ENCODE measurements around the gene TRIM62.
A peak's percentile ranks its signal among the peaks of the same experiment; 100 is the strongest.
"Not testable (repeated sequence)": the region's sequence is repeated elsewhere in the genome, so short reads cannot be mapped to it uniquely, and the experiment has no call there.

TRIM62 gene

GRCh38 chr1:33131191-33131590, 50.7 kb downstream of the TRIM62 start:
- no peak for DNase-seq

DNA sequence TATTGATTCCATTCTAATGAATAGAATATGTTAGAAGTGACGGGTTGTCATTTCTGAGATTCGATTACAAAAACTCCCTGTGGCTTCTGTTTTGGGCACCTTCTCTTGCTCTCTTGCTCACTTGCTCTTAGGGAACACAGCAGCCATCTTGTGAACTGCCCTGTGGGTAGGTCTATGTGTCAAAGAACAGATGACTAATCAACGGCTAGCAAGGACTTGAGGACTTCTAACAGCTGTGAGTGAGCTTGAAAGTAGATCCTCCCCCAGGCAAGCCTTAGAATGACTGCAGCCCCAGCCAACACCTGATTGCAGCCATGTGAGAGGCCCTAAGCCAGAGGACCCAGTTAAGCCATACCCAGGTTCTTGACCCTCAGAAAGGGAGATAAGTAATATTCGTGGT, 51.5 kb downstream of the TRIM62 start:
- no peak for DNase-seq

DNA sequence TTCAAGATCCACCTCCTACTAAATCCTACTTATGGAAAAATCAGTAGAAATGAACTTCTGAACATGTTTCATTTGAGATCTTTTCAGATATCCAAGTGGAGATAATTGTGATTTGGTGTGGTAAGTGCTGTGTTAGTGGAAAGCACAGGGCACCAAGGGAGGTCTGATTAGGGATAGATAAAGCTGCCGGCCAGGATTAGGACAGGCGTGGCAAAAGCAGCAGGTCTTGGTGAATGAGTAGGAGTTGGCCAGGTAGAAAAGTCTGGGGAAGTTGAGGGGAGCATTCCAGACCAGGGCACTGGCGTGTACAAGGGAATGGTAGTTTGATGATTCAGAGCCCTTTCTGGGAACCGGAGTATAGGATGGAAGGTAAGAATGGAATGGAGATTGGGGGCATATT, 53.1 kb downstream of the TRIM62 start:
- no peak for DNase-seq

DNA sequence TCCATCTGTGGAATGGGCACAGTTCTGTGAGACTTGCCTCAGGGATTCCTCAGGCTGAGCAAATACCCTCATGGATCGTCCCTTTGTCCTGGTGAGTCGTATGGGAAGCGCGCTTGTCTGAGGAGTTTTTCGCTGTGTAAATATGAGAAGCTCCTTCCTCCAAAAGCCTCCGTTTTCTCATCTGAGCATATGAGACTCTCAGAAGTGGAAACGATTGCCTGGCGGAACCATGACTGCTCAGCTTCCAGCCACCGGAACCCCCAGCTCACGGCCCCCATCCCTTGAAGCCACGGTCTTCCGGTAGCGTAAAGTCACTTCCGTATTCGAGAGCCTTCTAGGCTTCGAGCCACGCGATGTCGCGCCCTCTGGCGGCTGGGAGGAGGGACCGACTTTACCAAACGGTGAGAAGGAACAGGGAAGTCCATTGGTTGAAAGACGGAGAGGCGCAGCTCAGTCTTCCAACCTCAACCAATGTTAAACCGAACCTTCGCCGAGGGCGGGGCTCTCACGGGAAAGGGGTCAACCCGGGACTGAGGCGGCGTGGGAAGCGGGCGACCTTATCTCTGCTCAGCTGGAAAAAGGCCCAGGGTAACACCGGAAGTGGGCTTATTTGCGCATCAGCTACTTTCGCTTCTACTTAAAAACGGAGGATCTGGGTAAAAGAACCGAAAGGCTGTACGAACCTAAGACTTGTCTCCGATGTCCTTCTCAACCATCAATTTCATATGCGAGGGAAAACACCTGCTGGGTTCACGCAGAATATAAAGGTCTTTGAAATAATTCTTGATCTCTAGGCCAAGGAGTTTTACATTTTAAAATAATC, 54.6 kb downstream of the TRIM62 start:
- peak; percentile 99 for DNase-seq

GRCh38 chr1:33126411-33127000, 55.3 kb downstream of the TRIM62 start:
- DNase-seq, result no peak

DNA sequence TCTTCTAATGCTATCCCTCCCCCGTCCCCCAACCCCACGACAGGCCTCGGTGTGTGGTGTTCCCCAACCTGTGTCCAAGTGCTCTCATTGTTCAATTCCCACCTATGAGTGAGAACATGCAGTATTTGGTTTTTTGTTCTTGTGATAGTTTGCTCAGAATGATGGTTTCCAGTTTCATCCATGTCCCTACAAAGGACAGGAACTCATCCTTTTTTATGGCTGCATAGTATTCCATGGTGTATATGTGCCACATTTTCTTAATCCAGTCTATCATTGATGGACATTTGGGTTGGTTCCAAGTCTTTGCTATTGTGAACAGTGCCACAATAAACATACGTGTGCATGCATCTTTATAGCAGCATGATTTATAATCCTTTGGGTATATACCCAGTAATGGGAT, 57.2 kb downstream of the TRIM62 start:
- DNase-seq, result not testable (repeated sequence)

DNA sequence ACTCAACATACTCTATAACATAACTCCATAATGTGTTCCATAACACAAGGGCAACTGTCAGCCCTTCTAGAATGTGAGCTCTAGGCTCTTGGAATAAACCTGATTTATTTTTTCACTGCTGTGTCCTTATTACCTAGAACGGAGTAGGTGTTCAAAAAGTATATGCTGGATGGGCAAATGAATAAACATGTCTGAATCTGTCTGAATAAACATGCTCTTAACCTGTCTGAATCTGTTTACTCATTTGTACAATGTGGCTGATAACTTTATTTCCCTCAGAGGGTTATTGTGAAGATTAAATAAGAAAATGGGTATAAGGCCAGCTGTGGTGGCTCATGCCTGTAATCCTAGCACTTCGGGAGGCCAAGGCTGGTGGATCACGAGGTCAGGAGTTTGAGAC, 58.6 kb downstream of the TRIM62 start:
- DNase-seq, result no peak

GRCh38 chr1:33122483-33123178, 59.2 kb downstream of the TRIM62 start:
- DNase-seq, result no peak

- DNase-seq, result no peak
These were observed 60.1 kb downstream of the TRIM62 start for GRCh38 chr1:33121728-33122127.

DNA sequence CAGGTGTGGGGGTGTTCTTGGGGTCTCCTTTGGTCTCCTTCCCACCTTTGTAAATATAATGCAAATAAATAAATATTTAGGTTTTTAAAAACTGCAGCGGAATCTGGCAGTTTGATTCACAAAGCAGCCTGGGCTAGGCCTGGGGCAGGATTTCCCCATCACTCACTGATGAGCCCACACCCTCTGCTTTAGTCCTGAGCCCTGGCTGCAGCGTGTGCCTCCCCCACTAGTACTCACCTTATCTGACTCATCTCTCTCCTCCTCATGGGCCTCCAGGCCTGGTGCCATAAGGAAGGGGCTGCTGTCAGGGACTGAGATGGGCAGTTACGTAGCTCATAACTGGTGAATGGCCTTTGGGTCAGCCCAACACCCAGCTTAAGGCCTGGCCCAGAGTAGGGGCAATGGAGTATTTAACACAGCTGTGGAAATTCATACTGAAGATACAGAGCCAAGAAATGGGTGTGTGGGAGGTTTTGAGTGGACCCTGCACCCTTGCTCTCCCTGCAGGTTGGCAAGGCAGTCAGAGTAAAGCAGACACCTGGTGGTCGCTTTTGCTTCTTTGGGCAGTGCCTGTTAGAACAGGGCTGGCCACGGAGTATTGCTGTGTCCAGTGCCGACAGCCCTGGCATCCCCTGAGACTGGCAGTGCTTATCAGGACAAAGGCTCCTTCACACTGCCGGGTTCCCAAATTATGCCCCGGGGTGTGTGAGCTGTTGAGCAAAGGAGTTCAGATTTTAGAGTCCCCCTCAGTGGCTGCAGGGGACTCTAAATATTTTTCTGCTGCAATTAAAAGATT, 61.2 kb downstream of the TRIM62 start:
- no peak for DNase-seq

DNA sequence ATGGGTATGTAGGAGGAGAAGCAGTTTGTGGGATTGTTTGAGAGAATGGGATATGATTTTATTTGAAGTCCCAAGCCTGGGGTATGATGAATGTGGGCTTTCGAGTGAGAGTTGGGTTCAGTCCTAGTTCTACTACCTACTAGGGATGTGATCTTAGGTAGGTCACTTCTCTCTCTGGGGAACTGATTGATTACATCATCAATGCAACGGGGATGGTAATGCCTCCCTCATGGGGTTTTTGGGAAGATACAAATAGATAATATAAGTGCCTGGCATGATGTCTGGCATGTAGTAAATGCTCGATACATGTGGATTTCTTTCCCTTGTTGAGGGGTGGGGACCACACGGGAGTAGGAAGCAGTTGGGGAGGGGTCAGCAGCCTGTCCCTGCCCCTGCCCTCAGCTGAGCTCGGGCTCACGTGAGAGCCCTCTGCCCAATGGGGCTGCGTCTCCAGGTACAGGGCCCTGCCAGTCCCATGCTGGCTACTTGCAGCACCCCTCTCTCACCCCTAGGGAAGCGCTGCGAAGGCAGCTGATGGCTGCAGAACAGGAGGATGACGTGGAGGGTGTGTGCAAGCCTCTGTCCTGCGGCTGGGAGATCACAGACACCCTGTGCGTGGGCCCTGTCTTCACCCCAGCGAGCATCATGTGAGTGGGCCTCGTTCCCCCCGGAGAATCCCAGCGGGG, 62.2 kb downstream of the TRIM62 start:
- no peak for DNase-seq

DNA sequence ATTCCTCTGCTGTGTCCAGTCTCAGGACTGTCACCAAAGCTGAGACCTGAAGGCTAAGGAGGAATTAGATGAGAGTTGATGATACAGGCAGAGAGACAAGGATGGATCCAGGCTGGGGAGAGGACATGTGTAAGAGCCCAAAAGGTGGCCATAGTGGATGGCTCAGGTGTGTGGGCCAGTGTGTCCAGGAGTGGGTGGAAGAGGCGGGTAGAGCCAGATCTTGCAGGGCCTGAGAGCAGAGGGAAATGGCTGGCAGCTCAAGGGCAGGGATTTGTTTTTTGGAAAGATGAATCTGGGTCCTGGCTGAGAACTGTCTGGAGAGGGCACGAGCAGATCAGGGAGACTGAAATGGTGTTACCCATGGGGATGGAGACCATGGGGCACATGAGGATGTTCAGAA, 62.8 kb downstream of the TRIM62 start:
- DNase-seq, result no peak

GRCh38 chr1:33118274-33118673, 63.6 kb downstream of the TRIM62 start:
- DNase-seq, result no peak

GRCh38 chr1:33117440-33118085, 64.3 kb downstream of the TRIM62 start:
- no peak for DNase-seq

GRCh38 chr1:33111965-33112364, 69.9 kb downstream of the TRIM62 start:
- DNase-seq, result no peak

DNA sequence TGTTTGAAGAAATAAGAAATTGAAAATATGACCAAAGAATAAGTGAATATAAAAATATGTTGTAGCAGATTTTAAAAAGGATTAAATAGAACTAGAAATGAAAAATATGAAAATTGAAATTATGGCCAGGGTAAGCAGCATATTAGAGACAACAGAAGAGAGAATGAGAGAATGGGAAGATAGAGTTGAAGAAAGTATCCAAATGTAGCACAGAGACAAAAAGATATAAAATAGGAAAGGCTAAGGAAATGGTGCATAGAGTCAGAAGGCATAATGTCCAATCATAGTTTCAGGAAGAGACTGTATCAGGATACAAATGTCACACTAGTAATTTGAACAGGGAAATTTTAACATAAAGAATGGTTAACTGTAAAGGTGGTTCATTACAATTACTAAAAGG, 71.4 kb downstream of the TRIM62 start:
- no peak for DNase-seq

DNA sequence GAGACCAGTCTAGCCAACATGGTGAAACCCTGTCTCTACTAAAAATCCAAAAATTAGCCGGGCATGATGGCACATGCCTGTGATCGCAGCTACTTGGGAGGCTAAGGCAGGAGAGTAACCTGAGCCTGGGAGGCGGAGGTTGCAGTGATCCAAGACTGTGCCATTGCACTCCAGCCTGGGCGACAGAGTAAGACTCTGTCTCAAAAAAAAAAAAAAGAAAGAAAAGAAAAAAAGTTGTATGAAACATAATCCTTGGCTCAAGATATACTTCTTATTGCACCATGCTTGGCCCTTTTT, 81.8 kb downstream of the TRIM62 start:
- DNase-seq, result not testable (repeated sequence)

- peak; percentile 86 for DNase-seq
These were observed 82.3 kb downstream of the TRIM62 start for GRCh38 chr1:33099290-33100118.

- DNase-seq, result no peak
These were observed 83.5 kb downstream of the TRIM62 start for GRCh38 chr1:33098371-33098770.

DNA sequence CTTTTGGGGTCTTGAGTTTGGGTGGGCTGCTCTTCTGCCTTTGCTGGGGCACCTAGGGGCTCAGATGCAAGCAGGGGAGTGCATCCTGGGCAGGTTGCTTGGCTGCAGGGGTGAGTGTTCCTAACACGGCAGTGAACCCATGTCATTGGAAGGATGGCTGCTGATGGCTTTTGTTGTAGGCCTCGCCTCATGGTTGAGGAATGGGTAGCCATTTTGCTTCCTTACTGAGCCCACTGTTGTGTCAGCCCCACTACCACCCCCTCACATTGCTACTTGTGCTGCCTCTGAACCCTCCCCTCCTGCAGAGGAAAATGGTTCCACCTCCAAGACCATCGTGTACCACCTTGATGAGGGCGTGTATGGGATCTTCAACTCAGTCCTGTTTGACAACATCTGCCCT, 84.1 kb downstream of the TRIM62 start:
- DNase-seq, result no peak

GRCh38 chr1:33097137-33097611, 84.7 kb downstream of the TRIM62 start:
- DNase-seq, result no peak

All from DMS79 treated with DMSO at 0.1 percent for 48 hours (cell line).